ENCODE measurements around the gene EMP2. TPM values are rescaled to one million over a fixed set of nuclear protein-coding genes. Genes with fewer than 3 reads are reported as not detected.
"Not testable (repeated sequence)": the region's sequence is repeated elsewhere in the genome, so short reads cannot be mapped to it uniquely, and the experiment has no call there.

EMP2 gene
- polyA plus RNA-seq, 1 donor from 2014 or later, result 0.14 TPM

- TF ChIP-seq SMC3 (conservative IDR thresholded peaks at IDR 0.05; ENCODE audit: poor library complexity) (peak; percentile 98), TAF1 (IDR thresholded peaks at IDR 0.05; ENCODE audit: low read depth) (no peak)
Measured at GRCh38 chr16:10509534-10510025, 70.8 kb downstream of the EMP2 start (continued).

- H3K9me2 ChIP-seq (ENCODE audit: insufficient read depth, low read length); H3K9me3 ChIP-seq (ENCODE audit: low read length); H2AFZ ChIP-seq (ENCODE audit: low read depth, low read length); H3K9ac ChIP-seq (ENCODE audit: low read length); H4K20me1 ChIP-seq (ENCODE audit: insufficient read depth); H3K27ac ChIP-seq (ENCODE audit: low read length); H3F3A ChIP-seq (ENCODE audit: insufficient read depth, low read length, poor library complexity, severe bottlenecking); H3K27me3 ChIP-seq (ENCODE audit: insufficient read depth, low read depth, low read length); H3K4me2 ChIP-seq (ENCODE audit: low read length); H3K36me3 ChIP-seq (ENCODE audit: insufficient read depth, low read length); H3K79me2 ChIP-seq (replicated peaks; ENCODE audit: insufficient read depth, low read length); H3K4me3 ChIP-seq (ENCODE audit: low read length): not testable (repeated sequence)
Measured at GRCh38 chr16:10505286-10505685, 75.1 kb downstream of the EMP2 start.

GRCh38 chr16:10504404-10504885 is 76.0 kb downstream of the EMP2 start:
- H3F3A ChIP-seq (ENCODE audit: insufficient read depth, low read length, poor library complexity, severe bottlenecking), result no peaks in the 10 kb centered on the region
- H3K9me2 ChIP-seq (ENCODE audit: insufficient read depth, low read length), result no peaks in the 10 kb centered on the region
- TF ChIP-seq TAF1 (IDR thresholded peaks at IDR 0.05; ENCODE audit: low read depth) (no peak), CTCF (IDR thresholded peaks at IDR 0.05; ENCODE audit: poor library complexity, severe bottlenecking) (no peak), SMC3 (conservative IDR thresholded peaks at IDR 0.05; ENCODE audit: poor library complexity) (no peak), POLR2AphosphoS5 (IDR thresholded peaks at IDR 0.05) (no peak), EZH2 (IDR thresholded peaks at IDR 0.05; ENCODE audit: borderline replicate concordance, insufficient read depth, low read length, poor library complexity, severe bottlenecking) (no peak), RAD21 (conservative IDR thresholded peaks at IDR 0.05) (no peak), MXI1 (conservative IDR thresholded peaks at IDR 0.05; ENCODE audit: poor library complexity, severe bottlenecking) (no peak), EP300 (conservative IDR thresholded peaks at IDR 0.05; ENCODE audit: poor library complexity, severe bottlenecking) (no peak)
- TF ChIP-seq, protein P1, sequence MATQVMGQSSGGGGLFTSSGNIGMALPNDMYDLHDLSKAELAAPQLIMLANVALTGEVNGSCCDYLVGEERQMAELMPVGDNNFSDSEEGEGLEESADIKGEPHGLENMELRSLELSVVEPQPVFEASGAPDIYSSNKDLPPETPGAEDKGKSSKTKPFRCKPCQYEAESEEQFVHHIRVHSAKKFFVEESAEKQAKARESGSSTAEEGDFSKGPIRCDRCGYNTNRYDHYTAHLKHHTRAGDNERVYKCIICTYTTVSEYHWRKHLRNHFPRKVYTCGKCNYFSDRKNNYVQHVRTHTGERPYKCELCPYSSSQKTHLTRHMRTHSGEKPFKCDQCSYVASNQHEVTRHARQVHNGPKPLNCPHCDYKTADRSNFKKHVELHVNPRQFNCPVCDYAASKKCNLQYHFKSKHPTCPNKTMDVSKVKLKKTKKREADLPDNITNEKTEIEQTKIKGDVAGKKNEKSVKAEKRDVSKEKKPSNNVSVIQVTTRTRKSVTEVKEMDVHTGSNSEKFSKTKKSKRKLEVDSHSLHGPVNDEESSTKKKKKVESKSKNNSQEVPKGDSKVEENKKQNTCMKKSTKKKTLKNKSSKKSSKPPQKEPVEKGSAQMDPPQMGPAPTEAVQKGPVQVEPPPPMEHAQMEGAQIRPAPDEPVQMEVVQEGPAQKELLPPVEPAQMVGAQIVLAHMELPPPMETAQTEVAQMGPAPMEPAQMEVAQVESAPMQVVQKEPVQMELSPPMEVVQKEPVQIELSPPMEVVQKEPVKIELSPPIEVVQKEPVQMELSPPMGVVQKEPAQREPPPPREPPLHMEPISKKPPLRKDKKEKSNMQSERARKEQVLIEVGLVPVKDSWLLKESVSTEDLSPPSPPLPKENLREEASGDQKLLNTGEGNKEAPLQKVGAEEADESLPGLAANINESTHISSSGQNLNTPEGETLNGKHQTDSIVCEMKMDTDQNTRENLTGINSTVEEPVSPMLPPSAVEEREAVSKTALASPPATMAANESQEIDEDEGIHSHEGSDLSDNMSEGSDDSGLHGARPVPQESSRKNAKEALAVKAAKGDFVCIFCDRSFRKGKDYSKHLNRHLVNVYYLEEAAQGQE (IDR thresholded peaks at IDR 0.05; ENCODE audit: borderline replicate concordance), result no peak
- no peaks in the 10 kb centered on the region for H3K27me3 ChIP-seq (ENCODE audit: insufficient read depth, low read depth, low read length)
- H3K4me3 ChIP-seq (ENCODE audit: low read length), result no peak overlapping the region
- H2AFZ ChIP-seq (ENCODE audit: low read depth, low read length), result no peak overlapping the region
- H3K9ac ChIP-seq (ENCODE audit: low read length), result no peak overlapping the region
- H3K27ac ChIP-seq (ENCODE audit: low read length), result no peak overlapping the region
- H3K79me2 ChIP-seq (replicated peaks; ENCODE audit: insufficient read depth, low read length), result no peaks in the 10 kb centered on the region
- H4K20me1 ChIP-seq (ENCODE audit: insufficient read depth), result no peaks in the 10 kb centered on the region
- no peaks in the 10 kb centered on the region for H3K9me3 ChIP-seq (ENCODE audit: low read length)
- H3K4me2 ChIP-seq (ENCODE audit: low read length), result no peak overlapping the region
- no peaks in the 10 kb centered on the region for H3K36me3 ChIP-seq (ENCODE audit: insufficient read depth, low read length)

All from neural cell (in vitro differentiated cells).